Ishikawa (cell line): ENCODE results near the gene FPR2.

Experiments
- CEBPB ChIP-seq: IDR thresholded peaks from 2 replicates; pipeline ENCODE4 v1.6.1; 2012
- CREB1 ChIP-seq: IDR thresholded peaks from 2 replicates; pipeline ENCODE4 v1.6.1; 2012; ENCODE audit warnings: low read depth
- EGR1 ChIP-seq: IDR thresholded peaks from 2 replicates; pipeline ENCODE4 v1.6.1; 2012
- EP300 ChIP-seq: IDR thresholded peaks from 2 replicates; pipeline ENCODE4 v1.6.1; 2012; ENCODE audit warnings: borderline replicate concordance
- FOXM1 ChIP-seq: IDR thresholded peaks from 2 replicates; pipeline ENCODE4 v1.6.1; 2012; ENCODE audit warnings: low read depth, borderline replicate concordance
- MAX ChIP-seq: IDR thresholded peaks from 2 replicates; pipeline ENCODE4 v1.6.1; 2012
- NFIC ChIP-seq: IDR thresholded peaks from 2 replicates; pipeline ENCODE4 v1.6.1; 2012
- RAD21 ChIP-seq: IDR thresholded peaks from 2 replicates; pipeline ENCODE4 v1.6.1; 2012; ENCODE audit warnings: low read depth
- REST ChIP-seq: IDR thresholded peaks from 2 replicates; pipeline ENCODE4 v1.6.1; 2012; ENCODE audit warnings: low read depth, mild to moderate bottlenecking
- TAF1 ChIP-seq: IDR thresholded peaks from 2 replicates; pipeline ENCODE4 v1.6.1; 2012; ENCODE audit warnings: low read depth, mild to moderate bottlenecking
- TCF12 ChIP-seq: IDR thresholded peaks from 2 replicates; pipeline ENCODE4 v1.6.1; 2012; ENCODE audit warnings: low read depth
- TEAD4 ChIP-seq: IDR thresholded peaks from 2 replicates; pipeline ENCODE4 v1.6.1; 2012
- USF1 ChIP-seq: IDR thresholded peaks from 2 replicates; pipeline ENCODE4 v1.6.1; 2012
- YY1 ChIP-seq: IDR thresholded peaks from 2 replicates; pipeline ENCODE4 v1.6.1; 2012; ENCODE audit warnings: low read depth
- ZBTB7A ChIP-seq: IDR thresholded peaks from 2 replicates; pipeline ENCODE4 v1.6.1; 2012; ENCODE audit warnings: low read depth

FPR2 gene

GRCh38 chr19:51800473-51801244, 39.7 kb downstream of the FPR2 start:
- TF ChIP-seq NFIC (no peak), CREB1 (no peak), TCF12 (no peak), REST (no peak), CEBPB (no peak), EP300 (no peak)

GRCh38 chr19:51802775-51803174, 41.8 kb downstream of the FPR2 start:
- no peak for TF ChIP-seq TAF1

- TF ChIP-seq TCF12 (no peak), CREB1 (no peak), RAD21 (no peak), ZBTB7A (no peak), NFIC (no peak), FOXM1 (no peak), USF1 (no peak), CEBPB (no peak)
Observed at GRCh38 chr19:51803519-51803918, 42.5 kb downstream of the FPR2 start.

GRCh38 chr19:51803967-51804366, 43.0 kb downstream of the FPR2 start:
- TF ChIP-seq TCF12 (no peak), EGR1 (no peak), FOXM1 (no peak)

- TF ChIP-seq EP300: no peak
- no peak for TF ChIP-seq MAX
- TF ChIP-seq CEBPB: peak; percentile 61
- TF ChIP-seq USF1: no peak
- no peak for TF ChIP-seq FOXM1
- TF ChIP-seq TCF12: no peak
- TF ChIP-seq NFIC: peak; percentile 75
- TF ChIP-seq EGR1: no peak
- peak; percentile 13; the same call in 1 of the 2 replicates for TF ChIP-seq RAD21
- TF ChIP-seq YY1: no peak
- no peak for TF ChIP-seq TAF1
- no peak for TF ChIP-seq ZBTB7A
- peak; percentile 59 for TF ChIP-seq TEAD4
- TF ChIP-seq REST: no peak
- no peak for TF ChIP-seq CREB1
Observed at GRCh38 chr19:51807111-51807701, 46.2 kb downstream of the FPR2 start.

GRCh38 chr19:51807925-51808324, 46.9 kb downstream of the FPR2 start:
- TF ChIP-seq EP300 (no peak), TCF12 (no peak), RAD21 (no peak), TEAD4 (no peak), USF1 (no peak), ZBTB7A (no peak), CREB1 (no peak), EGR1 (no peak), REST (no peak), FOXM1 (no peak), MAX (no peak), NFIC (no peak), YY1 (no peak), TAF1 (no peak), CEBPB (no peak)
